GM12878 (cell line): ENCODE results near the gene CD82. TPM values are rescaled to one million over a fixed set of nuclear protein-coding genes. Genes with fewer than 3 reads are reported as not detected.
A peak's percentile ranks its signal among the peaks of the same experiment; 100 is the strongest.

Experiments used
- ATF7 ChIP-seq: fragments of 450-650 bp; IDR thresholded peaks from 2 replicates; pipeline ENCODE4 v1.6.1; 2016; ENCODE audit warnings: low read depth, mild to moderate bottlenecking
- BCL3 ChIP-seq: IDR thresholded peaks from 2 replicates; pipeline ENCODE4 v1.6.1; 2011; ENCODE audit warnings: borderline replicate concordance, low read depth, mild to moderate bottlenecking, moderate library complexity, low read length; ENCODE audit not compliant: insufficient read depth, poor library complexity, severe bottlenecking
- BMI1 ChIP-seq: fragments of 450-650 bp; IDR thresholded peaks from 2 replicates; pipeline ENCODE4 v1.6.1; 2016; ENCODE audit warnings: mild to moderate bottlenecking, moderate library complexity, borderline replicate concordance
- CEBPB ChIP-seq, 2 experiments: fragments of 150-350 bp in 1 of 2; IDR thresholded peaks; 2 replicates each; pipeline ENCODE4 v1.6.1; 2012 to 2014; ENCODE audit warnings: low read depth in 2 of 2, low read length in 2 of 2, borderline replicate concordance in 1 of 2, inconsistent platforms in 1 of 2
- DPF2 ChIP-seq: fragments of 450-650 bp; IDR thresholded peaks from 2 replicates; pipeline ENCODE4 v1.6.1; 2017; ENCODE audit warnings: mild to moderate bottlenecking
- EP300 ChIP-seq, 2 experiments: fragments of 150-350 bp in 1 of 2; IDR thresholded peaks; 2 replicates each; pipeline ENCODE4 v1.6.1; 2011 to 2012; ENCODE audit warnings: low read depth in 2 of 2, low read length in 2 of 2, borderline replicate concordance in 1 of 2, improper control_type of control experiment in 1 of 2, inconsistent platforms in 1 of 2; ENCODE audit not compliant: control insufficient read depth in 1 of 2
- IRF3 ChIP-seq: fragments of 450-650 bp; IDR thresholded peaks from 2 replicates; pipeline ENCODE4 v1.6.1; 2014; ENCODE audit warnings: mild to moderate bottlenecking
- KDM1A ChIP-seq: fragments of 200-600 bp; sonication (generic); IDR thresholded peaks from 2 replicates; pipeline ENCODE4 v1.6.1; 2016; ENCODE audit warnings: borderline replicate concordance
- NBN ChIP-seq: fragments of 450-650 bp; IDR thresholded peaks from 2 replicates; pipeline ENCODE4 v1.6.1; 2016
- NR2F1 ChIP-seq: fragments of 450-650 bp; conservative IDR thresholded peaks from 2 replicates; pipeline ENCODE4 v1.6.1; 2017; ENCODE audit warnings: mild to moderate bottlenecking
- POLR2AphosphoS2 ChIP-seq: IDR thresholded peaks from 2 replicates; pipeline ENCODE4 v1.6.1; 2011; ENCODE audit warnings: low read depth, mild to moderate bottlenecking, low read length, improper control_type of control experiment, moderate library complexity
- RCOR1 ChIP-seq: conservative IDR thresholded peaks from 2 replicates; pipeline ENCODE4 v1.6.1; 2012; ENCODE audit warnings: low read depth, low read length, improper control_type of control experiment
- RFX5 ChIP-seq: IDR thresholded peaks from 2 replicates; pipeline ENCODE4 v1.6.1; 2011; ENCODE audit warnings: low read depth, low read length, improper control_type of control experiment
- SP1 ChIP-seq: IDR thresholded peaks from one replicate; pipeline ENCODE4 v1.6.1; 2011; ENCODE audit warnings: low read depth, low read length
- SUZ12 ChIP-seq: fragments of 200-600 bp; sonication (generic); IDR thresholded peaks from one replicate; pipeline ENCODE4 v1.6.1; 2018; ENCODE audit warnings: antibody characterized with exemption, mild to moderate bottlenecking; ENCODE audit not compliant: unreplicated experiment
- TCF12 ChIP-seq: IDR thresholded peaks from 2 replicates; pipeline ENCODE4 v1.6.1; 2011; ENCODE audit warnings: low read depth, mild to moderate bottlenecking, low read length
- USF1 ChIP-seq: IDR thresholded peaks from 2 replicates; pipeline ENCODE4 v1.6.1; 2011; ENCODE audit warnings: borderline replicate concordance, low read depth, mild to moderate bottlenecking, moderate library complexity, mixed read lengths, low read length; ENCODE audit not compliant: insufficient read depth; ENCODE audit errors: extremely low read length
- WRNIP1 ChIP-seq: IDR thresholded peaks from 2 replicates; pipeline ENCODE4 v1.6.1; 2011; ENCODE audit warnings: low read depth, low read length, improper control_type of control experiment, borderline replicate concordance
- ZBED1 ChIP-seq: IDR thresholded peaks from 2 replicates; pipeline ENCODE4 v1.6.1; 2016; ENCODE audit warnings: borderline replicate concordance
- ZNF687 ChIP-seq: fragments of 450-650 bp; IDR thresholded peaks from 2 replicates; pipeline ENCODE4 v1.6.1; 2017; ENCODE audit warnings: mild to moderate bottlenecking, moderate library complexity
- polyA plus RNA-seq, 11 experiments: library from polyadenylated mRNA; depleted of rRNA in 4 of 11; unstranded in 6 of 11; stranded (reverse) in 5 of 11; fragments of >200 nt; fragmentation: Nextera tagmentation in 4 of 11; fragmentation: Illumina TruSeq in 1 of 11; extraction: Ambion mirVana in 4 of 11; extraction: Trizol in 1 of 11; gene quantifications; 1 replicate in 1 of 11; 2 replicates in 10 of 11; pipeline versions ENCODE4 v1.2.1 to v1.2.3, GENCODE V29; 2011 to 2016; ENCODE audit warnings: inconsistent platforms in 2 of 11, missing spikeins in 2 of 11, low read depth in 1 of 11
- total RNA-seq, 4 experiments: library from RNA; depleted of rRNA in 3 of 4; stranded (reverse); fragments of >200 nt in 3 of 4; fragmentation: Illumina TruSeq in 1 of 4; extraction: Trizol in 1 of 4; gene quantifications; 2 replicates each; pipeline versions ENCODE4 v1.2.1 to v1.2.3, GENCODE V29; 2013 to 2021
- TF ChIP-seq, protein P1 (sequence below): IDR thresholded peaks from 2 replicates; pipeline ENCODE4 v1.6.1; 2011; ENCODE audit warnings: mild to moderate bottlenecking, low read depth, low read length, moderate library complexity; ENCODE audit not compliant: insufficient replicate concordance

Gene CD82
- total and polyA plus RNA-seq, 10 of the 15 experiments (the other 5 are each of a cell fraction or from before 2014, with no cell fraction given): 5.2 to 180 (median 84.7) TPM

- TF ChIP-seq TCF12 (peak; percentile 98), USF1 (no peak), NR2F1 (peak; percentile 91), DPF2 (peak; percentile 81), POLR2AphosphoS2 (no peak), EP300 (IDR thresholded peaks at IDR 0.05; ENCODE audit: borderline replicate concordance in 1 of 2, control insufficient read depth in 1 of 2, low read depth in 2 of 2, low read length in 2 of 2) (peak; percentile 48 to 59; a peak in 2 of 4 replicates), ATF7 (peak; percentile 48; the same call in 1 of the 2 replicates), WRNIP1 (no peak), IRF3 (no peak), ZNF687 (peak; percentile 73), ZBED1 (peak; percentile 86; the same call in 1 of the 2 replicates), BCL3 (peak; percentile 92), NBN (0 out of 2 replicates have a peak, but pooled peaks have one; percentile 48), KDM1A (no peak), RFX5 (no peak), BMI1 (no peak), CEBPB (IDR thresholded peaks at IDR 0.05; ENCODE audit: borderline replicate concordance in 1 of 2, low read depth in 2 of 2, low read length in 2 of 2) (no peak), RCOR1 (no peak; the same call in 1 of the 2 replicates), SP1 (peak; percentile 38), SUZ12 (no peak)
- TF ChIP-seq, protein P1, sequence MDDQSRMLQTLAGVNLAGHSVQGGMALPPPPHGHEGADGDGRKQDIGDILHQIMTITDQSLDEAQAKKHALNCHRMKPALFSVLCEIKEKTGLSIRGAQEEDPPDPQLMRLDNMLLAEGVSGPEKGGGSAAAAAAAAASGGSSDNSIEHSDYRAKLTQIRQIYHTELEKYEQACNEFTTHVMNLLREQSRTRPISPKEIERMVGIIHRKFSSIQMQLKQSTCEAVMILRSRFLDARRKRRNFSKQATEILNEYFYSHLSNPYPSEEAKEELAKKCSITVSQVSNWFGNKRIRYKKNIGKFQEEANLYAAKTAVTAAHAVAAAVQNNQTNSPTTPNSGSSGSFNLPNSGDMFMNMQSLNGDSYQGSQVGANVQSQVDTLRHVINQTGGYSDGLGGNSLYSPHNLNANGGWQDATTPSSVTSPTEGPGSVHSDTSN: peak; percentile 82
Observed at GRCh38 chr11:44568658-44569473, 3.4 kb downstream of the CD82 start (continued).
